Fibroblast of peridontal ligament (primary cell): Measurements from ENCODE around the gene MNAT1.
A peak's percentile ranks its signal among the peaks of the same experiment; 100 is the strongest.
"Not testable (repeated sequence)": the region's sequence is repeated elsewhere in the genome, so short reads cannot be mapped to it uniquely, and the experiment has no call there.

ENCODE experiments used
- DNase-seq: peaks from one replicate; pipeline ENCODE4 v3.0.0-alpha.2; 2010; ENCODE audit errors: extremely low read depth

MNAT1 gene

GRCh38 chr14:60734465-60735242, at the start of gene MNAT1:
Gene MNAT1 (plus strand): TSS chr14:60734761. CDS start chr14:60734863, 102 bp downstream.
- peak; percentile 87 for DNase-seq

DNA sequence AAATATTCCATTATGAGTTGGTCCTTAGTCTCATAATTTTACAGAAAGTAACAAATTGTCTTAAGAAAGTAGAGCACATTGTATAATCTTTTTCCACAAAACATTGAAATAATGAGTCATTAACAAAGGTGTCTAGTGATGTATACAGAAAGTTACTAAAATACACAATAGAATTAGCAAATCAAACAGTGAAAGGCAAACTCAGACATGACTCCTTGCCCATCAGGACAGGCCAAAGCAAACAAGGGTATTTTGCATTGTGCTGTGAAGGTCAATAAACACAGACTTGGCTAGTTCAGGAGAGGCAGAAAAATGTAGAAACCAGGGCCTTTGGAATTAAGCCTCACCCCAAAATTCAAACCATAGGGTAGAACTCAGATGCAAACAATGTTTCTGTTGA, 47.7 kb upstream of the MNAT1 start:
- DNase-seq: no peak

DNA sequence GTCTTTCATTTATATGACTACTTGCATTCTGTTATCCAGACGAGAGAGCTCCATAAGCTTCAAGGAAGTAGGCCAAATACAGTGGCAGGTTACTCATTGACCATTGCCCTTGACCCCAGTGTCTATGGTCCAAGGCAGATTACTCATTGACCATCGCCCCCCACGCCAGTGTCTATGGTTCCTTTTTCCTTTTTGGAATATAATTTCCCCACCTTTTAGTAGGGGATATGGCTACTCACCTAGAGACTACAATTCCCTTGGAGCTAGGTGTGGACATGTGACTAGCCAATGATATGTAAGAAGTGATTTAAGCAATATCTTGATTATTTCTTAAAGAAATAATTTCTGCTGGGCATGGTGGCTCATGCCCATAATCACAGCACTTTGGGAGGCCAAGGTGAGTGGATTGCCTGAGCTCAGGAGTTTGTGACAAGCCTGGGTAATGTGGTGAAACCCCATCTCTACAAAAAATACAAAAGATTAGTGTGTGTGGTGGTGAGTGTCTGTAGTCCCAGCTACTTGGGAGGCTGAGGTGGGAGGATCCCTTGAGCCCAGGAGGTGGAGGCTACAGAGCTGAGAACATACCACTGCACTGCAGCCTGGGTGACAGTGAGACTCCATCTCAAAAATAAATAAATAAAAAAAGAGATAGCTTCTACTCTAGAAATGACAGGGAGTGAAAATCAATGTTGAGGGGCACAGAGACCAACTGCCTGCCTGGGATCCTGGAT, 43.0 kb upstream of the MNAT1 start:
- no peak for DNase-seq

DNA sequence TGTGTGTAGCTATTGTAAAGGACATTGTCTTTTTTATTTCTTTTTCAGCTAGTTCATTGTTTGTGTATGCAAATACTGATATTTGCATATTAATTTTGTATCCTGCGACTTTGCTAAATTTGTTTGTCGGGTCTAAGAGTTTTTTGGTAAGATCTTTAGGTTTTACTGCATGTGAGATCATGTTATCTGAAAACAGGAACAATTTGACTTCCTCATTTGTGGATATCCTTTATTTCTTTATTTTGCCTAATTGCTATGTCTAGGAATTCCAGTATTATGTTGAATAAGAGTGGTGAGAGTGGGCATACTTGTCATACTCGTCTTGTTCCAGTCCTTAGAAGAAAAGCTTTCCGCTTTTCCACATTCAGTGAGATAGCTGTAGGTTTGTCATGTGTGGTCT, 39.2 kb upstream of the MNAT1 start:
- no peak for DNase-seq

- DNase-seq: no peak
Measured at GRCh38 chr14:60700598-60700997, 34.0 kb upstream of the MNAT1 start.

- DNase-seq: no peak
Measured at GRCh38 chr14:60705100-60705499, 29.5 kb upstream of the MNAT1 start.

- no peak for DNase-seq
Measured at GRCh38 chr14:60707858-60708257, 26.7 kb upstream of the MNAT1 start.

- no peak for DNase-seq
Measured at GRCh38 chr14:60710494-60710893, 24.1 kb upstream of the MNAT1 start.

GRCh38 chr14:60713513-60713912, 21.0 kb upstream of the MNAT1 start:
- DNase-seq: no peak

- no peak for DNase-seq
Measured at GRCh38 chr14:60720391-60720790, 14.2 kb upstream of the MNAT1 start.

- DNase-seq: no peak
Measured at GRCh38 chr14:60720962-60721325, 13.6 kb upstream of the MNAT1 start.

DNA sequence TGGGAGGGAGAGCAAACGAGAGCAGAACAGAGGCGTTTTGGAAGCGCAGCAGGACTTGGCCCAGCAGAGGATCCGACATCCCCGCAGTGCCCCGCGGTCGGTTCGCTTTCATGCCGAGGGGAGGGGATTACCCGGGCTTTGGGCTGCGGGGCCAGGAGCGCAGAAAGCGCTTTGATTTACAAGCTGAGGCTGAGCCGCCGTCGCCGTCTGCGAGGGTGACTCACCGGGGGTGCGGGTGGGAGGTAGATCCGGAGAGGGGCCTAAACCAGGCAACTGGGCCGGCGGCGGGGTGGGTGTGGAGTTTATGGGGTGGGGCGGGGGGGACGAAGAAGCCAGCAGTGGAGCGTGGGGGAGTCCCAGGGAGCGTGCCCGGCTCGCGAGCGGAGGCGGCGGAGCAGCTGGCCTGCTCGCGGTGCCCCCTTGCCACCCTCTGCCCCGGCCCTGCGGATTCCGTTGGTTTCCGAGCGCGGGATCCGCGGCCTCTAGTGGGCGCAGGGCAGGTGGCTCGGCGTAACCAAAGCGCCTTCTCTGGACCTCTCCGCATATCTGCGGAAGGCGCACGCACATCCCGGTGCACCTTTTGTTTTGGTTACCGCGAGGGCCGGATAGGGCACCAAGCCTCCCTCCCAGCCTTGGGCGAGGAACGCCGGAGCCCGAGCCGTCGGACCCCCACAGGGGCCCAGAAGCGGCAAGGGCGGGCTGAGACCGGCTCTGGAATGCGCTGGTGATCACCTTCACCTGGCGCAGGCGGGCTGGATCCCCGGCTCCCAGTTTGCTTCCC, 13.0 kb upstream of the MNAT1 start:
- DNase-seq: peak; percentile 49

DNA sequence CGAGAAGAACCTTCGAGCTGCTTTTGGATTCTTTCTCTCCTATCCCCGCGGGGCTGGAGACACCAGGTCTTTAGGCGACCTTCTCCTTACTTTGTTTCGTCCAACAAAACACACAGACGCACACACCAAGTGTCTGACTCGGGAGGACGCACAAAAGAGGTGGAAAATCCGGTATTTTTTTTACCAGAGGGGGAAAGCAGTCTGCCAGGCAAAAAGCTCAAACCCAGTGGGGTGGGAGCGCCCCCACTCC, 12.5 kb upstream of the MNAT1 start:
- peak; percentile 27 for DNase-seq

DNA sequence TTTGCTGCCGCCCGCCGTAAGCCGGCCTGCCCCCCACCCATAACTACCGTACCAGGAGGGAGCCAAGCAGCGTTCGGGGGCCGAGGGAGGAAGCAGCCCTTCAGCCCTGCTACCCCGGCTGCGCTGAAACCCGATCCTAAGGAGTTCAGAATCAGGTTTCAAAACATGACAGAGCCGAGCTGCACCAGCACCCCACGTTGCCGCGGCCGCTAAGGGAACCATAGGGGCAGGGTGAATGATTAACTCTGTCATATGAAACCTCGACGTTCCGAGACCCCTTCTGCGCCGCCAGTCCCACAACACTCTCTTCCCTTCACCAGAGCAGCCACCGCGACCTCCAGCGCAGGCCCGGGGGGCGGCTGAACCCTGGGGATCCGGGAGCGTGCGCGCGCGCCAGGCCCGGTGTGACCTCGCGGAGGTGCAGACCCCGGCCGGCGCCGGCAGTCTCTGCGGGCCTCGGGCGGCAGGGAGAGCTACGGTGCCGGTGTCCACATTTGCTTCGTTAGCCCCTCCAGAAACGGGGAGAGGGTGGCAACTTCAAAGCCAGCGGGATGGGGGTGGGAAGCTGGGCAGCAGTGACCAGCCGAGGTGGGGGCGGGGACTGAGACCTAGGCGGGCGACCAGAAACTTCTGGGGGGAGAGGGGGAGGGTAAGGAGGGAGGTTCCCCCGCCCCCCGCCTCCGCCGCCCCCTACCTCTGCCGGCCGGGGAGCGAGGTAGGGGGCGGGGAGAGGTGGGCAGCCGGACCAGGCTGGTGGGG, 12.0 kb upstream of the MNAT1 start:
- peak; percentile 48 for DNase-seq

GRCh38 chr14:60723116-60723906, 11.2 kb upstream of the MNAT1 start:
- DNase-seq: peak; percentile 46

GRCh38 chr14:60723907-60724618, 10.5 kb upstream of the MNAT1 start, which contains the start of gene SIX4:
Gene SIX4 (minus strand): TSS chr14:60724351. CDS start chr14:60724074, 277 bp downstream.
- DNase-seq: peak; percentile 90

GRCh38 chr14:60731291-60731690, 3.3 kb upstream of the MNAT1 start:
- not testable (repeated sequence) for DNase-seq

DNA sequence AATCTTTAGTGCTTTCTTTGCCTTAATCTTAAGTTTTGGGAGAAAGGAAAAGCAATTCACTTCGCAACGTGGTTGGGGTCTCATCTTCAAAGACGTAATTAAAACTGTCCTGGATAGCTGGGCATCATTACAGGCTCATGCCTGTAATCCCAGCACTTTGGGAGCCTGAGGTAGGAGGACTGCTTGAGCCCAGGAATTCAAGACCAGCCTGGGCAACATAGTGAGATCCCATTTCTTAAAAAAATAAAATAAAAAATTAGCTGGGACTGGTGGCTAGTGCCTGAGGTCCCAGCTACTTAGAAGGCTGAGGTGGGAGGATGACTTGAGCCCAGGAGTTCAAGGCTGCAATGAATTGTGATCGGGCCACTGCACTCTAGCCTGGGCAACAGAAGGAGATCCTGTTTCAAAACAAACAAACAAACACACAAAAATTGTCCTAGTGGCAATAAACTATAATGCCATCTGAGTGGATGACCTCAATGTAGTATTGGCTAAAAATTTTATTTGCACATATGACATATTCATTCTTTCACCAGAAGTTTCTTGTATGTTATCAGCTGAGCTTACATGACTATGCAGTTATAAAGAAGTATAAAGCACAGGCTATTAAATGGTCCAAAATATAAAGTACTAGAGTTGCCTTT, 1.6 kb upstream of the MNAT1 start:
- DNase-seq: no peak

GRCh38 chr14:60735416-60735815, 855 bp downstream of the MNAT1 start:
- peak; percentile 22 for DNase-seq

DNA sequence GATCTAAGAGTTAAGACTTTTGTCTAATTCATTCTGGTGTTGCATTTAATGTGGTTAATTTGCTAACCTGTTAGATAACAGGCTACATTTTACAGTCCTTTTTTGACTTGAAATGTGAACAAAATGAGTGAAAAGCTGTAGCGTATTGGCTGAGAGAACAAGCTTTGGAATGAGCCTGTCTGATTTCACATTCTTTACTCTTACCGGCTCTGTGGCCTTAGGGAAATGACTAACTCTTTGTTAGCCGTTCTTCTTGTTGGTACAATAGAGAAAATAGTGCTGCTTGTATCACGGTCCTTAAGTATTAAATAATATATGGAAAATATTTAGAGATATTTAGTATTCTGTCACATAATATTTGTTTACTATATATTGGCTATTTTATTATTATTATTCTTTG, 1.9 kb downstream of the MNAT1 start:
- peak; percentile 85 for DNase-seq
